HTR-8/SVneo (cell line): ENCODE results near the gene TSPEAR.
"Not testable (repeated sequence)": the region's sequence is repeated elsewhere in the genome, so short reads cannot be mapped to it uniquely, and the experiment has no call there.

Experiments
- DNase-seq: peaks from one replicate; pipeline ENCODE4 v3.0.0; 2011; ENCODE audit warnings: low spot score, mixed read lengths; ENCODE audit not compliant: insufficient read length
- FAIRE-seq: peaks from 2 replicates; lab custom pipeline; 2011; peaks lifted over from hg19 to GRCh38; lab: Jason Lieb, UNC

Gene TSPEAR

GRCh38 chr21:44615911-44616590 is 95.3 kb downstream of the TSPEAR start:
- DNase-seq, result no peak
- FAIRE-seq, result no peak

GRCh38 chr21:44615466-44615865 is 95.9 kb downstream of the TSPEAR start:
- DNase-seq (no peak), FAIRE-seq (no peak)

GRCh38 chr21:44614961-44615391 is 96.4 kb downstream of the TSPEAR start:
- no peak for FAIRE-seq
- DNase-seq, result no peak

- FAIRE-seq (no peak), DNase-seq (no peak)
These were observed 97.2 kb downstream of the TSPEAR start for GRCh38 chr21:44614161-44614631.

DNA sequence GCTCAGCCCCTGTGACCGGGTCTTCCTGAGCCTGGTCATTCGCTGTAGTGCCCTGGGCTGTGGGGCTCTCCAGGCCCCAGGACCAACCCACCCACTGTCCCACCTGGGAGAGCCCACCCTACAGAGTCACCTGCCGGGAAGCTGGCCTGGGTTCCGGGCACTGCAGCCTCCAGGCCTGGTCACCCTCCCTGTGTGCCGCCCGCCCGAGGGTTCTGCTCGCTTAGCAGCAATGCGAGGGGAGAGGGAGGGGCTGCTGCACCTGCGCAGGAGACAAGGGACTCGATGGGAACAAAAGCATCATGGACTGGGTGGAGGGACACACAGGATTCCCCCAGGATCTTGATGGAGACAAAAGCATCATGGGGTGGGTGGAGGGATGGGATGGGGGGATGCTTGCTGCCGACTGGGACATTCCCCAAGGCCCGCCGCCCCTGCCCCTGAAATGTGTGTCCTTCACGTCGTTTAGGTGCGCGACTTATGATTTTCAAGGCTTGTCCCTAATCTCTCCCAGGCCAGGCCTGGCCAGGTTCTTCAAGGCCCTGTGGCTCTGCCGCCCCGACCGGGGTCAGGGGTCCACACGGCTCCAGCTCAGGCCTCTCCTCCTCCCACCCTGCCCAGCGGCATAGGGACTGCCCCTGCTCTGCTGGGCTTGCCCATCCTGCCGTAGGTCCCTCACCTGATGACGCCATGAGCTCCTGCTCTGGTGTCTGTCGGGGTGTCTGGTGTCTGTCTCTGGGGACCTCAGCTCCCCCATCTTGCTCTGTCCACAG is 97.8 kb downstream of the TSPEAR start:
- FAIRE-seq, result no peak

GRCh38 chr21:44612669-44613229 is 98.6 kb downstream of the TSPEAR start:
- DNase-seq (no peak), FAIRE-seq (no peak)

More for the DNA sequence above, 97.8 kb downstream of the TSPEAR start:
- DNase-seq, result no peak

GRCh38 chr21:44612029-44612486 is 99.3 kb downstream of the TSPEAR start, which contains the start of gene KRTAP10-8:
TSS of gene KRTAP10-8 (plus strand) at chr21:44612079. CDS start at chr21:44612101, 22 bp downstream.
- no peak for FAIRE-seq
- no peak for DNase-seq

DNA sequence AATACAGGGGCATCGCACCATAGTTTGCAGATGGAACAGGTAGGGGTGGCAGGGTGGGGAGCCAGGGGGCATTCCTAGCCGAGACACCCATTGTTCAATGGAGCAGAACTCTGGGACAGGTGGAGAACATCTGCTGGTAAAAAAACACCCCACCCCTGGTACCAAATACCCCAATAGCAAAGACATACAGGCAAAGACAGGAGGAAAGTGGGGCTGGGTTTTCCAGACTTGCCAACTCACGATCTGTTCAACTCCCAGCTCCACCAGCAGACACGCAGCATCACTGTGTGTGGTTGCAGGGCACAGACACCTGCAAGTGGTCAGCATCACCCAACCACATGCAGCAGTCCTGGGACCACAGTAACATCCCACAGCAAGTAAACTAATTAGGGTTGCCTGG is 99.8 kb downstream of the TSPEAR start:
- DNase-seq (no peak), FAIRE-seq (no peak)

DNA sequence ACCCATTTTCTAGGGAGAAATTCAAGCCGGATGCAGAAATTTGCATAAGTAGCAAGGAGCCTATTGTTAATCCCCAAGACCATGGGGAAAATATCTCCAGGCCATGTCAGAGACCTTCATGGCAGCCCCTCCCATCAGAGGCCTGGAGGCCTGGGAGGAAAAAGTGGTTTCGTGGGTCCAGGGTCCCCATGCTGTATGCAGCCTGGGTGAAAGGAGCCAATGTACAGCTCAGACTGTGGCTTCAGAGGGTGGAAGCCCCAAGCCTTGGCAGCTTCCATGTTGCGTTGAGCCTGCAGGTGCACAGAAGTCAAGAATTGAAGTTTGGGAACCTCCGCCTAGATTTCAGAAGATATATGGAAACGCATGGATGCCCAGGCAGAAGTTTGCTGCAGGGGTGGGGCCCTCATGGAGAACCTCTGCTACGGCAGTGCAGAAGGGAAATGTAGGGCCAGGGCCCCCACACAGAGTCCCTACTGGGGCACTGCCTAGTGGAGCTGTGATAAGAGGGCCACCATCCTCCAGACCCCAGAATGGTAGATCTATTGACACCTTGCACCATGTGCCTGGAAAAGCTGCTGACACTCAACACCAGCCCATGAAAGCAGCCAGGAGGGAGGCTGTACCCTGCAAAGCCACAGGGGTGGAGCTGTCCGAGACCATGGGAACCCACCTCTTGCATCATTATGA is 101.1 kb downstream of the TSPEAR start:
- not testable (repeated sequence) for FAIRE-seq, DNase-seq

- FAIRE-seq (no peak), DNase-seq (no peak)
These were observed 102.2 kb downstream of the TSPEAR start for GRCh38 chr21:44609193-44609592.

DNA sequence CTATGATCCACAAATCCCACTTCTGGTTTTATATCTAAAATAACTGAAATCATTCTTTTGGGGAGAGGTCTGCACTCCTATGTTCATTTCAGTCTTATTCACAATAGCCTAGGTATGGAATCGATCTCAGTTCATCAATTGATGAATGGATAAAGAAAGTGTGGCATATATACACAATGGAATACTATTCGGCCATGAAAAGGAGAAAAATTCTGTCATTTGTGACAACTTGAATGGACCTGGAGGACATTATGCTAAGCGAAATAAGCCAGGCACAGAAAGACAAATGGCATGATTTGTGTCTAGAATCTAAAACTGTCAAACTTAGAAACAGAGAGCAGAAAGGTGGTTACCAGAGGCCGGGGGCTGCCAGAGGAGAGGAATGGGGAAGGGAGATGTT is 104.9 kb downstream of the TSPEAR start:
- no peak for FAIRE-seq
- no peak for DNase-seq

DNA sequence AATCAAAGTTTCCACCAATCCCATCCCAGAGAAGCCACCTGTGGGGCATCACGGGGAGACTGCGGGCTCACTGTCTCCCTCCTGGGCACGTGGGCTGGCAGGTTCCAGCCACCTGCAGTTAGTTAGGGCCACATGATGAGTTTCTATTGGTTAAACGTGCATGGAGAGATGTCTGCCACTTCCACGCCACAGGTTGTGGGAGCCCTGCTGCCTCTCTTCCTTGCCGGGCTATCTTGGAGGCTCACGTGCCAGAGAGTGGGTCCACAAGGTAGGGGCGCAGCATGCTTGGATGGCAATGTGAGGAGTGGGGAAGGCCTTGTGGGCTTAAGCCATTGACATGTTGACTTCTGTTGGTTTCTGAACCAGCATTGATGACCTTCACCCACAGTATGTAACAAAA is 107.5 kb downstream of the TSPEAR start:
- DNase-seq (no peak), FAIRE-seq (no peak)

DNA sequence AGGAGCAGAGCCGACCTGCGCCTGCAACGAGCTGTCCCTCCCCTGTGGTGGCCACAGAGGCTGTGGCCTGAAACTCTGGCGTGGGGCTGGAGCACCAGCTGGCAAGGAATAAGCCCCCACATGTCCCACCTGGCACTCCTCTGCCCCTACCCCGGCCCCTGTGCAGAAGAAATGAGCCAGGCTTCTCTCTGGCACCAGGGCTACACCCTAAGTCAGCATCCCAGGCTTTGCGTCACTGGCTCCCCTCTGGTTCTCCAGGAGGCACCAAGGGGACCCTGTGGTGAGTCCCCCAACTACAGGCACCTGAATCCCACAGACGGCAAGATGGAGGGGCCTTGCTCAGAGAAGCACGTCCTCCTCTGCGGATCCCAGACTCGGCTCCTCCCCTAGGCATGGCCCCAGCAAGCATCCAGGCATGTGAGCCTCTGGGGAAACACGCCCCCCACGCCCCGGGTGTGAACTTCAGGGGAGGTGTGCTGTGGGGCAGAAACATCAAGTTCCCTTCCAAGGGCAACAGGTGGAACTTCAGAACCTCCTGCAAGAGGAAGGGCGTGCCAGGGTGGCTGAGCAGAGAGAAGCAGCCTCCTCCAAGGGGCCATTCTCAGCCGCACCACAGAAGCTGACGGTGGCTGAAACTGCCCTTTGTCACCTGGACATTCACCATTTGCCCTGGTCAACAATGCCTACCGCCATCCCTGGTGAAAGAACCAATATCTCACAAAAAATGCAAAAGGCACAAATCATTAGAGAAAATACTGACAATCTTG is 108.1 kb downstream of the TSPEAR start:
- FAIRE-seq (no peak), DNase-seq (no peak)

DNA sequence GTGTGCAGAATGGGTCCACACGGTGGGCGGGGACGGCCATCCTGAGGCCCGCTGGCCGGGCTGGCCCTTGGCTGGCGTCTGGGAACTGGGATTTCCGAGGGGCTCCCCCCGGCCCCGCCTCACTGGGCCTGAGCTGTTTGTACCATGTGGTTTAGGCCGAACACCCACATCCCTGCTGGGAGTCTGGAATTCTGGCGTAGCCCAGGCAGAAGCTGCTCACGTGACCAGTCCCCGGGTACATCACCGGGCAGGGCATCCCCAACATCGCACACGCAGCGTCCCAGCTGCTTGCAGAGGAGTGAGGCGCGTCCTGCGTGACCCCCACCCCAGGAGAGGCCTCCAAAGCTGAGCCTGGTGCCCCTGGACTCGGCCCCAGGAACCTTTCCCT is 108.9 kb downstream of the TSPEAR start:
- DNase-seq (no peak), FAIRE-seq (no peak)

- no peak for DNase-seq
- no peak for FAIRE-seq
These were observed 109.5 kb downstream of the TSPEAR start for GRCh38 chr21:44601596-44602462.

GRCh38 chr21:44601091-44601490 is 110.3 kb downstream of the TSPEAR start:
- not testable (repeated sequence) for DNase-seq, FAIRE-seq

- DNase-seq, FAIRE-seq: not testable (repeated sequence)
These were observed 111.0 kb downstream of the TSPEAR start, which contains the start of gene KRTAP10-7 for GRCh38 chr21:44600118-44600978. TSS of gene KRTAP10-7 (plus strand) at chr21:44600597. CDS start at chr21:44600622, 25 bp downstream.
